Measurements from ENCODE around the gene FBH1.
"Not testable (repeated sequence)": the region's sequence is repeated elsewhere in the genome, so short reads cannot be mapped to it uniquely, and the experiment has no call there.

GRCh38 chr10:5868383-5868782 lies 21.7 kb upstream of the FBH1 start:
- not testable (repeated sequence) for TF ChIP-seq TAF1 (conservative IDR thresholded peaks at IDR 0.05); CTCF (IDR thresholded peaks at IDR 0.05; ENCODE audit: low read depth, low read length, missing input control); ZBTB33 (IDR thresholded peaks at IDR 0.05); ATF3 (IDR thresholded peaks at IDR 0.05); RAD21 (IDR thresholded peaks at IDR 0.05); MAX (IDR thresholded peaks at IDR 0.05); REST (IDR thresholded peaks at IDR 0.05); GABPA (IDR thresholded peaks at IDR 0.05 in 1 of 2, conservative IDR thresholded peaks at IDR 0.05 in 1 of 2); EGR1 (IDR thresholded peaks at IDR 0.05; ENCODE audit: low read depth in 2 of 2); FOXA1 (IDR thresholded peaks at IDR 0.05); HNF4G (IDR thresholded peaks at IDR 0.05); JUND (IDR thresholded peaks at IDR 0.05); YY1 (IDR thresholded peaks at IDR 0.05); SP1 (IDR thresholded peaks at IDR 0.05)
